H9 (cell line): ENCODE measurements around the gene SLC6A3. TPM values are rescaled to one million over a fixed set of nuclear protein-coding genes. Genes with fewer than 3 reads are reported as not detected.

Experiments
- DNase-seq: peaks from one replicate; pipeline ENCODE4 v3.0.0-alpha.2; 2017
- H2AFZ ChIP-seq: one replicate; pipeline ENCODE4 v1.6.1; 2013; ENCODE audit warnings: mild to moderate bottlenecking, low read length, control low read depth, moderate library complexity
- H2AK5ac ChIP-seq: 2 replicates; pipeline ENCODE4 v1.6.1; 2013; ENCODE audit warnings: low read length, control low read depth, mixed read lengths; ENCODE audit not compliant: insufficient read length
- H2BK120ac ChIP-seq: one replicate; pipeline ENCODE4 v1.6.1; 2013; ENCODE audit warnings: low read depth, mild to moderate bottlenecking, low read length, control low read depth, inconsistent platforms; ENCODE audit not compliant: poor library complexity, severe bottlenecking
- H2BK12ac ChIP-seq: 2 replicates; pipeline ENCODE4 v1.6.1; 2013; ENCODE audit warnings: low read length, control low read depth, mixed read lengths, low read depth; ENCODE audit not compliant: insufficient read length
- H2BK15ac ChIP-seq: 2 replicates; pipeline ENCODE4 v1.6.1; 2013; ENCODE audit warnings: low read depth, low read length, control low read depth
- H2BK20ac ChIP-seq: one replicate; pipeline ENCODE4 v1.6.1; 2013; ENCODE audit warnings: low read depth, mild to moderate bottlenecking, low read length, control low read depth, inconsistent platforms; ENCODE audit not compliant: poor library complexity, severe bottlenecking
- H2BK5ac ChIP-seq: 2 replicates; pipeline ENCODE4 v1.6.1; 2013; ENCODE audit warnings: low read length, control low read depth, mixed read lengths; ENCODE audit not compliant: insufficient read length
- H3K14ac ChIP-seq: 2 replicates; pipeline ENCODE4 v1.6.1; 2013; ENCODE audit warnings: low read length, control low read depth; ENCODE audit not compliant: insufficient read depth
- H3K18ac ChIP-seq: 2 replicates; pipeline ENCODE4 v1.6.1; 2013; ENCODE audit warnings: low read depth, mild to moderate bottlenecking, mixed read lengths, low read length, control low read depth; ENCODE audit not compliant: insufficient read length
- H3K23ac ChIP-seq: 2 replicates; pipeline ENCODE4 v1.6.1; 2013; ENCODE audit warnings: low read length, control low read depth, mixed read lengths, low read depth; ENCODE audit not compliant: insufficient read length
- H3K23me2 ChIP-seq: 2 replicates; pipeline ENCODE4 v1.6.1; 2013; ENCODE audit warnings: low read depth, mild to moderate bottlenecking, mixed read lengths, low read length, control low read depth; ENCODE audit not compliant: insufficient read length, poor library complexity, severe bottlenecking
- H3K27ac ChIP-seq: 2 replicates; pipeline ENCODE4 v1.5.1; 2013; ENCODE audit warnings: low read length, control low read depth, mixed read lengths, low read depth; ENCODE audit not compliant: insufficient read length
- H3K27me3 ChIP-seq: 2 replicates; pipeline ENCODE4 v1.6.1; 2013; ENCODE audit warnings: low read length, control low read depth, inconsistent platforms; ENCODE audit not compliant: insufficient read depth
- H3K4ac ChIP-seq: 2 replicates; pipeline ENCODE4 v1.6.1; 2013; ENCODE audit warnings: low read depth, mild to moderate bottlenecking, control low read depth, inconsistent platforms, low read length, moderate library complexity
- H3K4me1 ChIP-seq: 2 replicates; pipeline ENCODE4 v1.6.1; 2013; ENCODE audit warnings: low read length, control low read depth, inconsistent platforms; ENCODE audit not compliant: insufficient read depth
- H3K4me2 ChIP-seq: 2 replicates; pipeline ENCODE4 v1.6.1; 2013; ENCODE audit warnings: low read length, control low read depth, mixed read lengths; ENCODE audit not compliant: insufficient read length, insufficient read depth
- H3K56ac ChIP-seq: 2 replicates; pipeline ENCODE4 v1.6.1; 2013; ENCODE audit warnings: low read depth, mild to moderate bottlenecking, mixed read lengths, low read length, control low read depth; ENCODE audit not compliant: insufficient read length
- H3K79me1 ChIP-seq: 2 replicates; pipeline ENCODE4 v1.6.1; 2013; ENCODE audit warnings: low read depth, mild to moderate bottlenecking, moderate library complexity, low read length, control low read depth, inconsistent platforms; ENCODE audit not compliant: insufficient read depth, poor library complexity, severe bottlenecking
- H3K79me2 ChIP-seq: 2 replicates; pipeline ENCODE4 v1.6.1; 2013; ENCODE audit warnings: low read length, control low read depth, inconsistent platforms; ENCODE audit not compliant: insufficient read depth
- H3K9ac ChIP-seq: 2 replicates; pipeline ENCODE4 v1.6.1; 2013; ENCODE audit warnings: low read length, control low read depth, mixed read lengths; ENCODE audit not compliant: insufficient read length; ENCODE audit errors: extremely low read depth
- H3K9me3 ChIP-seq: one replicate; pipeline ENCODE4 v1.6.1; 2013; ENCODE audit warnings: low read depth, low read length, inconsistent platforms; ENCODE audit not compliant: control insufficient read depth
- H3T11ph ChIP-seq: one replicate; pipeline ENCODE4 v1.6.1; 2013; ENCODE audit warnings: mild to moderate bottlenecking, low read length, control low read depth, inconsistent platforms
- H4K20me1 ChIP-seq: one replicate; pipeline ENCODE4 v1.6.1; 2013; ENCODE audit not compliant: control insufficient read depth, insufficient read length, insufficient read depth
- H4K5ac ChIP-seq: 2 replicates; pipeline ENCODE4 v1.6.1; 2013; ENCODE audit warnings: low read depth, mild to moderate bottlenecking, mixed read lengths, low read length, control low read depth; ENCODE audit not compliant: insufficient read length
- H4K8ac ChIP-seq: replicated peaks from 2 replicates; pipeline ENCODE4 v1.6.1; 2013; ENCODE audit warnings: low read length, control low read depth, mixed read lengths, low read depth; ENCODE audit not compliant: insufficient read length
- H4K91ac ChIP-seq: 2 replicates; pipeline ENCODE4 v1.6.1; 2013; ENCODE audit warnings: low read depth, mild to moderate bottlenecking, moderate library complexity, mixed read lengths, low read length, control low read depth; ENCODE audit not compliant: insufficient read length
- H3K27ac Mint-ChIP-seq, 3 experiments: 2 replicates in 2 of 3; 3 replicates in 1 of 3; pipeline ENCODE4 v1.8.0; 2020 to 2021; ENCODE audit warnings: mixed read lengths in 3 of 3, mild to moderate bottlenecking in 1 of 3, moderate library complexity in 1 of 3
- H3K27me3 Mint-ChIP-seq: 2 replicates; pipeline ENCODE4 v1.8.0; 2021; ENCODE audit warnings: low read depth, mild to moderate bottlenecking, moderate library complexity, mixed read lengths
- H3K36me3 Mint-ChIP-seq, 3 experiments: 2 replicates in 2 of 3; 3 replicates in 1 of 3; pipeline ENCODE4 v1.8.0; 2020 to 2021; ENCODE audit warnings: low read depth in 3 of 3, mixed read lengths in 3 of 3; ENCODE audit not compliant: insufficient read depth in 1 of 3
- H3K4me1 Mint-ChIP-seq, 2 experiments: 2 replicates each; pipeline ENCODE4 v1.8.0; 2020; ENCODE audit warnings: mixed read lengths in 2 of 2
- H3K4me3 Mint-ChIP-seq, 2 experiments: 2 replicates in 1 of 2; 3 replicates in 1 of 2; pipeline ENCODE4 v1.8.0; 2020 to 2021; ENCODE audit warnings: mild to moderate bottlenecking in 2 of 2, mixed read lengths in 2 of 2, moderate library complexity in 1 of 2
- H3K9me3 Mint-ChIP-seq, 2 experiments: 2 replicates in 1 of 2; 3 replicates in 1 of 2; pipeline ENCODE4 v1.8.0; 2020; ENCODE audit warnings: mild to moderate bottlenecking in 2 of 2, mixed read lengths in 2 of 2, moderate library complexity in 1 of 2
- WGBS: extraction: QIAGEN DNeasy Blood & Tissue Kit; methylation state at CpG from one replicate; pipeline ENCODE4 v1.1.7; 2013; ENCODE audit warnings: missing lambda C conversion rate, low lambda C conversion rate, mixed read lengths; ENCODE audit not compliant: insufficient read length; ENCODE audit errors: extremely low coverage; 5-methylcytosine and 5-hydroxymethylcytosine counted together
- total RNA-seq: library from RNA; stranded (reverse); gene quantifications from 2 replicates; pipeline ENCODE4 v1.2.1, GENCODE V29; 2021
- TF ChIP-seq, protein P1 (sequence below): fragments of 200-600 bp; sonication (generic); conservative IDR thresholded peaks from 3 replicates; pipeline ENCODE4 v1.8.0; 2021; ENCODE audit warnings: antibody characterized with exemption, mild to moderate bottlenecking

Gene SLC6A3
- total RNA-seq, 1 experiment from 2014 or later: 0.61 TPM

DNA sequence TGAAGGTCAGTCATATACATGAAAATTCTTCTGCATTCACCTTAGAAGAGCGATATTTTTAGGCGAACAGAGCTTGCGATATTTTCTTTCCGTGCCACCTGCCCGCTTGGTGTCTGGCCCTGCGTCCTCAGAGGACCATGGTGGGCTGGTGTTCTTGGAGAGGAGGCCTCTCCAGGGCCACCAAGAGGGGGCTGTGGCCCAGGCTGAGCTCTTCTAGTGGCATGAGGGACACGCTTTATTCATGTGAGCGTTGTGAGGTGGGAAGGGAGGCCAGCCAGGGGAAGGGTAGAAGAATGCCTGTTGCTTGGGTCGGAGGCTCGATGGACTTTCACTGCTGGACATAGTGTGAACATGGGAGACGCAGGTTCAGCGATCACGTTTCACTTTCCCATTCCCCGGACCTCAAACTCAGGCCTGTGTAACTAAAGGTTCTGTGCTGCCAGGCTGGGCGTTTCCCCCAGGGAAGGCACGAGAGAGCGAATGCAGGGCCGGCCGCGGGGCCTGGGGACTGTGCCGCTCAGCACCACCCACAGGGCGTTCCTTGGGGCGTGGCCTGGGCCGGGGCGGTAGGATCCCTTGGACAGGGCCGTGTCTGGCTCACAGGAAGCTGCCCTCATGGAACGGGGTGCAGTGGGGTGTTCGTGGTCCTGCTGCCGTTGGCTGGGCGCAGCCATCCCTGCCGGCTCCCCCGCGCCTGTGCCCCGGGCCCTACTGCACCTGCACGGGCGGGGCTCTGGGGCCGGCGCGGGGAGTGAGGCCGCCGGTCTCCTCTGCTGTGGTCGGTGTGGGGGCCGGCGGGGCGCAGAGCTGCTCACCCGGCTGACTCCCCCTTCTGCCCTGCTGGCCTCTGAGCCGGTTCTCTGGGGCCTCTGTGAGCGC lies 59.6 kb downstream of the SLC6A3 start:
- H3K36me3 Mint-ChIP-seq: no peaks in the 10 kb centered on the region; a peak in 1 of 7 replicates
- Histone ChIP-seq H4K91ac (no peak overlapping the region), H3K27ac (no peak overlapping the region), H3K23me2 (peaks cover 6% of the 10 kb centered on the region), H2BK120ac (no peak overlapping the region), H3K27me3 (peaks cover 7% of the 10 kb centered on the region; the same call in 1 of the 2 replicates), H2BK20ac (no peak overlapping the region), H3T11ph (no peak overlapping the region), H2BK15ac (no peak overlapping the region), H4K8ac (no peak overlapping the region), H3K4ac (no peak overlapping the region), H2AFZ (no peak overlapping the region), H3K56ac (no peak overlapping the region), H2BK12ac (no peak overlapping the region), H2AK5ac (no peak overlapping the region), H3K4me1 (no peaks in the 10 kb centered on the region; the same call in 1 of the 2 replicates), H3K9me3 (no peaks in the 10 kb centered on the region), H3K79me2 (no peaks in the 10 kb centered on the region), H2BK5ac (no peak overlapping the region), H3K18ac (no peak overlapping the region), H4K20me1 (peaks cover 4% of the 10 kb centered on the region), H3K23ac (no peak overlapping the region), H4K5ac (no peak overlapping the region), H3K79me1 (no peaks in the 10 kb centered on the region), H3K9ac (peak overlapping the region; percentile 15), H3K4me2 (peak overlapping the region; percentile 46), H3K14ac (0 out of 2 replicates have a peak overlapping the region, but pooled peaks have one; percentile 23)
- H3K4me3 Mint-ChIP-seq: peak overlapping the region; percentile 83 to 88
- H3K27ac Mint-ChIP-seq: peak overlapping the region in 2 of 3 experiments; percentile 47 to 61; a peak in 3 of 7 replicates
- peaks cover 2% of the 10 kb centered on the region in 2 experiments; a peak in 1 of 5 replicates for H3K9me3 Mint-ChIP-seq
- H3K27me3 Mint-ChIP-seq: peaks cover 87% of the 10 kb centered on the region
- H3K4me1 Mint-ChIP-seq: peaks cover 12 to 15% of the 10 kb centered on the region in 2 experiments
- DNase-seq: peak; percentile 89
- TF ChIP-seq, protein P1, sequence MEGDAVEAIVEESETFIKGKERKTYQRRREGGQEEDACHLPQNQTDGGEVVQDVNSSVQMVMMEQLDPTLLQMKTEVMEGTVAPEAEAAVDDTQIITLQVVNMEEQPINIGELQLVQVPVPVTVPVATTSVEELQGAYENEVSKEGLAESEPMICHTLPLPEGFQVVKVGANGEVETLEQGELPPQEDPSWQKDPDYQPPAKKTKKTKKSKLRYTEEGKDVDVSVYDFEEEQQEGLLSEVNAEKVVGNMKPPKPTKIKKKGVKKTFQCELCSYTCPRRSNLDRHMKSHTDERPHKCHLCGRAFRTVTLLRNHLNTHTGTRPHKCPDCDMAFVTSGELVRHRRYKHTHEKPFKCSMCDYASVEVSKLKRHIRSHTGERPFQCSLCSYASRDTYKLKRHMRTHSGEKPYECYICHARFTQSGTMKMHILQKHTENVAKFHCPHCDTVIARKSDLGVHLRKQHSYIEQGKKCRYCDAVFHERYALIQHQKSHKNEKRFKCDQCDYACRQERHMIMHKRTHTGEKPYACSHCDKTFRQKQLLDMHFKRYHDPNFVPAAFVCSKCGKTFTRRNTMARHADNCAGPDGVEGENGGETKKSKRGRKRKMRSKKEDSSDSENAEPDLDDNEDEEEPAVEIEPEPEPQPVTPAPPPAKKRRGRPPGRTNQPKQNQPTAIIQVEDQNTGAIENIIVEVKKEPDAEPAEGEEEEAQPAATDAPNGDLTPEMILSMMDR: no peak
- no CpG with 5 or more reads among the region's 48 CpGs for WGBS
